Measurements from ENCODE around the gene RBM27. TPM values are rescaled to one million over a fixed set of nuclear protein-coding genes. Genes with fewer than 3 reads are reported as not detected.
A peak's percentile ranks its signal among the peaks of the same experiment; 100 is the strongest.

Gene RBM27
- total RNA-seq, 1 experiment from 2014 or later: 18.8 TPM

DNA sequence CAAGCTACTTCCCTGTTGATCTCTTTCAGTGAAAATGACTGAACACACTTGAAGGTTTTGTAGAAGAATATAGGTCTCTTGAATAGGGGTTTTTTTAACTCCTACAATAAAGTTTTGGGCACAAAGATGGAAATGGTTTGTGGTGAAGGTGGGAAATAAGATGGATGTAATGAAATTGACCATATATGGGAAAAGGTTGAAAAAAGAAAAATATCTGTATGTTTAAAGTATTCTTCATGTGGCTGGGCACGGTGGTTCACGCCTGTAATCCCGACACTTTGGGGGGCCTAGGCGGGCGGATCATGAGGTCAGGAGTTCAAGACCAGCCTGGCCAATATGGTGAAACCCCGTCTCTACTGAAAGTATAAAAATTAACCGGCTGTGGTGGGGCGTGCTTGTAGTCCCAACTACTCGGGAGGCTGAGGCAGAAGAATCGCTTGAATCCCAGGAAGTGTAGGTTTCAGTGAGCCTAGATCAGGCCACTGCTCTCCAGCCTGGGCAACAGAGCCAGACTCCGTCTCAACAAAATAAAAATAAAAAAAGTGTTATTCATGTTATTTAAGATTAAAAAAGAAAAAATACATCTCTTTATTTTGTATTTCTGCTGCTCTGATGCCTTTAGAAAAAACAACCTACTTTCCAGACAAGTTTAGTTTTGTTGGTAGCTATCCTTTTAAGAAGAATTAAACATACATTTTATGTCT is 2.2 kb downstream of the RBM27 start:
- peaks cover 22% of the 10 kb centered on the region for H4K20me1 ChIP-seq (ENCODE audit: low read length)

DNA sequence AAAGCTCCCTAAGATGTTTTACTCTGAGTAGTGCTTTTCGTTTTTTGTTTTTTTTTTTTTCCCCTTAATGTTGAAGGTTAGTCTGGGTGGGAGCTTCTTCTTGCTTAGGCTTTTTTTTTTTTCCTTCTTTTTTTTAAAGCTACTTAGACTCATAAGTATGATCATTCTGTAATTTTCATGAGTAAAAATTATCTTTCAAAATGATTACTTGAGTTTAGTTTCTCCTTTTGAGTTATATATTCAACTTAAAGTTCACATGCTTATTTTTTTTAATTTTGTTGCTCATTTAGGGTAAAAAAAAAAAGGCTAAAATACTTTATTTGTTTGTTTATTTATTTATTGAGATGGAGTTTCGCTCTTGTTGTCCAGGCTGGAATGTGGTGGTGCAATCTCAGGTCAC is 2.9 kb downstream of the RBM27 start:
- H4K20me1 ChIP-seq (ENCODE audit: low read length): peaks cover 22% of the 10 kb centered on the region
- peaks cover 76% of the 10 kb centered on the region for H3K79me2 ChIP-seq (ENCODE audit: low read length)
- DNase-seq (no peak), ATAC-seq (no peak)
- no peaks in the 10 kb centered on the region for H3K9me3 ChIP-seq (ENCODE audit: low read length)
- BruUV-seq (replicated peaks): no TSS peak
- ChIA-PET POLR2A (ENCODE audit: unreplicated experiment) (no interaction called here), CTCF (interaction anchor here (0.6 kb wide), 1 partner anchor 14 kb away, joined by 4 read pairs; no protein-coding TSS in a partner anchor)
- no peaks in the 10 kb centered on the region for H3F3A ChIP-seq (ENCODE audit: low read length, unreplicated experiment)
- peaks cover 32% of the 10 kb centered on the region for H3K4me1 ChIP-seq (ENCODE audit: insufficient read depth, low read length)
- H3K4me2 ChIP-seq (ENCODE audit: low read length): peak overlapping the region; percentile 81; the same call in 1 of the 2 replicates
- H3K27ac ChIP-seq (ENCODE audit: low read length): no peak overlapping the region
- no peaks in the 10 kb centered on the region for H3K9me2 ChIP-seq (replicated peaks; ENCODE audit: low read length)
- no peak overlapping the region for H3K9ac ChIP-seq (ENCODE audit: low read length)
- no peaks in the 10 kb centered on the region; the same call in 1 of the 2 replicates for H3K36me3 ChIP-seq (ENCODE audit: low read depth, low read length)
- intact Hi-C loops (cut with micrococcal nuclease): no loop called here
- no peak for TF ChIP-seq EZH2 (IDR thresholded peaks at IDR 0.05; ENCODE audit: low read length, unreplicated experiment)
- no peak for TF ChIP-seq EZH2phosphoT487 (IDR thresholded peaks at IDR 0.05; ENCODE audit: borderline replicate concordance, low read length)
- TF ChIP-seq, protein P1, sequence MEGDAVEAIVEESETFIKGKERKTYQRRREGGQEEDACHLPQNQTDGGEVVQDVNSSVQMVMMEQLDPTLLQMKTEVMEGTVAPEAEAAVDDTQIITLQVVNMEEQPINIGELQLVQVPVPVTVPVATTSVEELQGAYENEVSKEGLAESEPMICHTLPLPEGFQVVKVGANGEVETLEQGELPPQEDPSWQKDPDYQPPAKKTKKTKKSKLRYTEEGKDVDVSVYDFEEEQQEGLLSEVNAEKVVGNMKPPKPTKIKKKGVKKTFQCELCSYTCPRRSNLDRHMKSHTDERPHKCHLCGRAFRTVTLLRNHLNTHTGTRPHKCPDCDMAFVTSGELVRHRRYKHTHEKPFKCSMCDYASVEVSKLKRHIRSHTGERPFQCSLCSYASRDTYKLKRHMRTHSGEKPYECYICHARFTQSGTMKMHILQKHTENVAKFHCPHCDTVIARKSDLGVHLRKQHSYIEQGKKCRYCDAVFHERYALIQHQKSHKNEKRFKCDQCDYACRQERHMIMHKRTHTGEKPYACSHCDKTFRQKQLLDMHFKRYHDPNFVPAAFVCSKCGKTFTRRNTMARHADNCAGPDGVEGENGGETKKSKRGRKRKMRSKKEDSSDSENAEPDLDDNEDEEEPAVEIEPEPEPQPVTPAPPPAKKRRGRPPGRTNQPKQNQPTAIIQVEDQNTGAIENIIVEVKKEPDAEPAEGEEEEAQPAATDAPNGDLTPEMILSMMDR (conservative IDR thresholded peaks at IDR 0.05; ENCODE audit: low read depth, low read length): no peak
- no peak overlapping the region for H3K4me3 ChIP-seq (ENCODE audit: low read length)
- H3K27me3 ChIP-seq (ENCODE audit: low read length): no peaks in the 10 kb centered on the region
- H2AFZ ChIP-seq (ENCODE audit: low read length): no peak overlapping the region

More for the DNA sequence above, 2.2 kb downstream of the RBM27 start:
- Histone ChIP-seq H3K36me3 (ENCODE audit: low read depth, low read length) (no peaks in the 10 kb centered on the region; the same call in 1 of the 2 replicates), H3K9ac (ENCODE audit: low read length) (no peak overlapping the region), H3K9me2 (replicated peaks; ENCODE audit: low read length) (no peaks in the 10 kb centered on the region), H3K4me1 (ENCODE audit: insufficient read depth, low read length) (peaks cover 32% of the 10 kb centered on the region), H3K4me3 (ENCODE audit: low read length) (peak overlapping the region; percentile 76), H2AFZ (ENCODE audit: low read length) (no peak overlapping the region), H3K9me3 (ENCODE audit: low read length) (no peaks in the 10 kb centered on the region), H3K27me3 (ENCODE audit: low read length) (no peaks in the 10 kb centered on the region), H3K79me2 (ENCODE audit: low read length) (peaks cover 70% of the 10 kb centered on the region), H3K27ac (ENCODE audit: low read length) (no peak overlapping the region), H3K4me2 (ENCODE audit: low read length) (peak overlapping the region; percentile 81), H3F3A (ENCODE audit: low read length, unreplicated experiment) (no peaks in the 10 kb centered on the region)
- BruUV-seq (replicated peaks): no TSS peak
- CTCF ChIA-PET: interaction anchor here (0.6 kb wide), 1 partner anchor 15 kb away, joined by 4 read pairs; no protein-coding TSS in a partner anchor
- TF ChIP-seq, protein P1 (conservative IDR thresholded peaks at IDR 0.05; ENCODE audit: low read depth, low read length): no peak
- TF ChIP-seq EZH2phosphoT487 (IDR thresholded peaks at IDR 0.05; ENCODE audit: borderline replicate concordance, low read length) (no peak), EZH2 (IDR thresholded peaks at IDR 0.05; ENCODE audit: low read length, unreplicated experiment) (no peak)
- DNase-seq: no peak
- intact Hi-C loops (cut with micrococcal nuclease): no loop called here
- ATAC-seq: no peak
- POLR2A ChIA-PET (ENCODE audit: unreplicated experiment): no interaction called here
